HG02763 (cell line): ENCODE results near the gene TCF23.
"Not testable (repeated sequence)": the region's sequence is repeated elsewhere in the genome, so short reads cannot be mapped to it uniquely, and the experiment has no call there.

ENCODE experiments used
- ATAC-seq: cut with Tn5 transposase; IDR thresholded peaks from one replicate; pipeline ENCODE4 v1.9.1; 2021; ENCODE audit warnings: mild to moderate bottlenecking, moderate library complexity; ENCODE audit not compliant: unreplicated experiment

TCF23 gene

GRCh38 chr2:27148801-27149439 is at the start of gene TCF23:
Gene TCF23 (plus strand): TSS chr2:27149004. CDS start chr2:27149134, 130 bp downstream.
- ATAC-seq, result no peak

DNA sequence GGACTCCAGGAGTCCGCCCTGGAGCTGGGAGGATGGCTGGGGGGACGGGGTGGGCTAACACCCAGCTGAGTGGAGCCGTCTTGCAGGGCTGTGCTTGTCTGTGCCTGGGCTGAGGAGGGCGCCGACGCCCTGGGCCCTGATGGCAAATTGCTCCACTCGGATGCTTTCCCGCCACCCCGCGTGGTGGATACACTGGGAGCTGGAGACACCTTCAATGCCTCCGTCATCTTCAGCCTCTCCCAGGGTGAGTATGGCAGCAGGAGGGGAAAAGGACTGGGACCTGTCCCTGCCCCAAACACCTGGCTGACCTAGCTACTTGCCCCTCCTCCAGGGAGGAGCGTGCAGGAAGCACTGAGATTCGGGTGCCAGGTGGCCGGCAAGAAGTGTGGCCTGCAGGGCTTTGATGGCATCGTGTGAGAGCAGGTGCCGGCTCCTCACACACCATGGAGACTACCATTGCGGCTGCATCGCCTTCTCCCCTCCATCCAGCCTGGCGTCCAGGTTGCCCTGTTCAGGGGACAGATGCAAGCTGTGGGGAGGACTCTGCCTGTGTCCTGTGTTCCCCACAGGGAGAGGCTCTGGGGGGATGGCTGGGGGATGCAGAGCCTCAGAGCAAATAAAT is 49.4 kb upstream of the TCF23 start:
- ATAC-seq, result no peak

GRCh38 chr2:27100036-27100435 is 48.8 kb upstream of the TCF23 start:
- no peak for ATAC-seq

DNA sequence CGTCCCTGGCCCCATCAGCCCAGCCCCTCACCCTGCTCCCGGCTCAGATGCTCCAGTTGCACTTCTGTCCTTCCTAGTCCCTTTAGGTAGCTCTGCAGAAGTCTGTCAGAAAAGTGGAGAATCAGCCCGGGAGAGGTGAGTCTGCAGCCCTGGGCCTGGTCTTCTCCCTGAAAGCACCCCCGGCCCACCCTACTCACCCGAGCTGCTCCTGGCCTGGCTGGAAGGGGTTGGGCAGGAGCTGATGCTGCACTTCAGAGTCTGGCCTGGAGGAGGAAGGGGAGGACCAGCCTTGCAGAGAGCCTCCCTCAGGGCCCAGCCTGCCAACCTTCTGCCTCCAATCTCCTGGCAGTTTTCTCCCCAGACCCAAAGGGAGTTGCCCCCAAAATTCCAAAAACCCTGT is 46.5 kb upstream of the TCF23 start:
- ATAC-seq, result no peak

DNA sequence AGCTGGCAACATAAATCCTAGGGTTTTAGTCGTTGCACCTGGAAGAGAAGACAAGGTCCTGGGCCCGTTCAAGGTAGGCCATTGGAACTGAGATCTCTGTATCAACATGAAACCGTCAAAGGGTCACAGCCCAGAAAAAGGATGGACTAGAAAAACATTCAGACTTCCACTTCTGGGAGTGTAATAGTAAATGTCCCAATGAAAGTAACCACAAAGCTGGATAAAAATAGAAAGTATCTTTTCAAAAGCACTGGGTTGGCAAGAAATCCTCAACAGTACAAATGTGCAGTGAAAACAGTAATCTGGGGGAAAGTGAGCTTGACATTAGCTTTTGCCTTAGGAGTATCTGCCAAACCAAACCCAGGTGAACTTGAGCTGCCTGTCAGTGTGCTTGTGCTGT is 42.8 kb upstream of the TCF23 start:
- ATAC-seq, result no peak

DNA sequence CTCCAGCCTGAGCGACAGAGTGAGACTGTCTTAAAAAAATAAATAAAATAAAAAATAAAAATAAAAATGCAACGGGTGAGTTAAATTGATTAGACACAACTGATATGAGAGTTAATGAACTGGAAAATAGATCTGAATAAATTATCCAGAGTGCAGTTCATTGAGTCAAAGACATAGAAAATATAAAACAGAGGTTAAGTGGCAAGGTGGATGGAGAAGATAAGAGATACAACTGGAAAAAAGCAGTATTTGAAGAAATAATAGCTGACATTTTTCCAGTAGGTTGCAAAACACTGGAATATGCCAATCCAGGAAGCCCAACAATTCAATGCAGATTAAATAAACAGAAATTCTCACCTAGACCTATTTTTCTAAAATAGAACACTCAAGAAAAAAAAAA is 40.6 kb upstream of the TCF23 start:
- no peak for ATAC-seq

GRCh38 chr2:27109083-27109482 is 39.7 kb upstream of the TCF23 start:
- ATAC-seq, result no peak

DNA sequence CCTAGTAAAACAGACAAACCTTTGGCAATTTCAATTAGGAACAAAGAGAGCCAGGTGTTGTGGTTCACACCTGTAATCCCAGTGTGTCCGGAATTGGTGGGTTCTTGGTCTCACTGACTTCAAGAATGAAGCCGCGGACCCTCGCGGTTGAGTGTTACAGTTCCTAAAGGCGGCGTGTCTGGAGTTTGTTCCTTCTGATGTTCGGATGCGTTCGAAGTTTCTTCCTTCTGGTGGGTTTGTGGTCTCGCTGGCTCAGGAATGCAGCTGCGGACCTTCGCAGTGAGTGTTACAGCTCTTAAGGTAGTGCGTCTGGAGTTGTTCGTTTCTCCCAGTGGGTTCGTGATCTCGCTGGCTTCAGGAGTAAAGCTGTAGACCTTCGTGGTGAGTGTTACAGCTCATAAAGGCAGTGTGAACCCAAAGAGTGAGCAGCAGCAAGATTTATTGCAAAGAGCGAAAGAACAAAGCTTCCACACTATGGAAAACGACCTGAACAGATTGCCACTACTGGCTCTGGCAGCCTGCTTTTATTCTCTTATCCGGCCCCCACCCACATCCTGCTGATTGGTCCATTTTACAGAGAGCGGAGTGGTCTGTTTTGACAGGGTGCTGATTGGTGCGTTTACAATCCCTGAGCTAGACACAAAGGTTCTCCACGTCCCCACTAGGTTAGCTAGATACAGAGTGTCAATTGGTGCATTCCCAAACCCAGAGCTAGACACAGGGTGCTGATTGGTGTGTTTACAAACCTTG is 38.0 kb upstream of the TCF23 start:
- ATAC-seq, result not testable (repeated sequence)

- ATAC-seq, result not testable (repeated sequence)
Observed at GRCh38 chr2:27111392-27112078, 37.3 kb upstream of the TCF23 start.

- ATAC-seq, result no peak
Observed at GRCh38 chr2:27115519-27115918, 33.3 kb upstream of the TCF23 start.

GRCh38 chr2:27117995-27118524 is 30.7 kb upstream of the TCF23 start:
- no peak for ATAC-seq

DNA sequence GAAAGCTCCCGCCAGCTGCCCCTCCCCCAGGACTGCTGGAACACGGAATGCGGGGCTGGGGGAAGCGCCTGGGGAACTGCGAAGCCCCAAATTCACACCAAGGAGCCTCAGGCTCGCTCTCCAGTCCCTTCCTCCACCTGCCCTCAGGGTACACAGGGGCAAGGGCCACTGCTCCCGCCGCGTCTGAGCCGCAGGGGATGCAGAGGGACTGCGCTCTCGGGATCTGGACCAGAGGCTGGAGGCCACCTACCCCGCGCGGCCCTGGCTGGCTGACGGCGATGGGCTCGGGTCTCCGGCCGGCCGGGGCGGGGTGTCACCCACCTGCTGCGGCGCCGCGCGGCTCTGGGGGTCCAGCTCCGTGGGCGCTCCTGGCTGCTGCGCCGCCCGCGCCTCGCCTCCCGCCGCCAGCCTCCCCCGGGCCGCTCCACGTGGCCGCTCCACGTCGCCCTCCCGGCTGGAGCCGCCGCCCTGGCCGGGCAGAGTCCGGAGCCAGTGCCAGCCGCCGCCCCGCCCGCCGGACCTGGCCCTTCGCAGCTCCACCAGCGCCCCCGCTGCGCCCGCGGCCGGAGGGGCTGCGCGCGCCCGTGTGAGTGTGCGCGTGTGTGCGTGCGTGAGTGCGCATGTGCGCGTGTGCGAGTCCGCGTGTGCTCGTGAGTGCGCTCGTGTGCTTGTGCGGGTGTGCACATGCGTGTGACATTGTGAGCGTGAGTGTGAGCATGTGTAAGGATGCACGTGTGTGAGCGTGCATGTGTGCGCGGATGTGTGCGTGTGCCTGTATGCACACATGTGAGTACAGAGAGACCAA is 30.1 kb upstream of the TCF23 start, which contains the start of gene CGREF1:
Gene CGREF1, minus strand, starts transcription at position 604 of the 805 bp plus-strand sequence. CDS start 14,762 bp downstream, outside the sequence.
- no peak for ATAC-seq

- not testable (repeated sequence) for ATAC-seq
Observed at GRCh38 chr2:27119330-27119670, 29.5 kb upstream of the TCF23 start.

- ATAC-seq, result no peak
Observed at GRCh38 chr2:27121906-27122305, 26.9 kb upstream of the TCF23 start.

GRCh38 chr2:27122791-27123190 is 26.0 kb upstream of the TCF23 start:
- ATAC-seq, result no peak

GRCh38 chr2:27123302-27124150 is 25.3 kb upstream of the TCF23 start, which contains the start of gene ABHD1:
Gene ABHD1 (plus strand): TSS chr2:27123815. CDS start chr2:27123949, 134 bp downstream.
- peak; percentile 47 for ATAC-seq

GRCh38 chr2:27125104-27125503 is 23.7 kb upstream of the TCF23 start:
- no peak for ATAC-seq

GRCh38 chr2:27126252-27126710 is 22.5 kb upstream of the TCF23 start:
- no peak for ATAC-seq
